Erythroblast (primary cell): Measurements from ENCODE around the gene MYO18A.

ENCODE experiments used
- GATA1 ChIP-seq: IDR thresholded peaks from 2 replicates; pipeline ENCODE4 v1.6.1; 2011; ENCODE audit warnings: low read depth, mild to moderate bottlenecking, control low read depth, low read length, moderate library complexity
- POLR2A ChIP-seq: IDR thresholded peaks from 2 replicates; pipeline ENCODE4 v1.6.1; 2011; ENCODE audit warnings: mild to moderate bottlenecking, low read length

GRCh38 chr17:29116804-29117753, 63.1 kb downstream of the MYO18A start:
- TF ChIP-seq POLR2A: no peak
- TF ChIP-seq GATA1: no peak
